K562 (cell line): ENCODE data around the gene MRPS35. TPM values are rescaled to one million over a fixed set of nuclear protein-coding genes. Genes with fewer than 3 reads are reported as not detected.

ENCODE experiments used
- CEBPG ChIP-seq, 3 experiments: fragments of 200-800 bp in 1 of 3; sonication (Bioruptor generic) in 1 of 3; sonication (generic) in 1 of 3; formaldehyde crosslinking in 1 of 3; IDR thresholded peaks in 2 of 3; conservative IDR thresholded peaks in 1 of 3; 2 replicates each; pipeline versions ENCODE4 v1.6.1 to v1.8.0; 2016 to 2022; ENCODE audit warnings: missing compliant biosample characterization in 2 of 3, missing genetic modification characterization in 2 of 3, mild to moderate bottlenecking in 1 of 3, missing genetic modification reagents in 1 of 3
- CHD7 ChIP-seq: fragments of 200-600 bp; sonication (generic); IDR thresholded peaks from one replicate; pipeline ENCODE4 v1.6.1; 2012; ENCODE audit warnings: mild to moderate bottlenecking, low read depth, low read length, inconsistent platforms
- CREBBP ChIP-seq: IDR thresholded peaks from one replicate; pipeline ENCODE4 v1.6.1; 2012; ENCODE audit warnings: low read depth, mild to moderate bottlenecking, control low read depth, inconsistent platforms, low read length
- CXXC5 ChIP-seq: fragments of 250-450 bp; sonication (Bioruptor Pico); IDR thresholded peaks from 2 replicates; pipeline ENCODE4 v1.8.0; 2022; ENCODE audit warnings: inconsistent platforms, mild to moderate bottlenecking, moderate library complexity
- E2F1 ChIP-seq: sonication (generic); formaldehyde crosslinking; IDR thresholded peaks from 2 replicates; pipeline ENCODE4 v1.8.1; 2023; ENCODE audit warnings: mild to moderate bottlenecking, missing genetic modification reagents, moderate library complexity
- FOXO4 ChIP-seq: fragments of 450-650 bp; formaldehyde crosslinking; IDR thresholded peaks from 2 replicates; pipeline ENCODE4 v1.4.0; 2020; ENCODE audit warnings: mild to moderate bottlenecking, moderate library complexity
- ILK ChIP-seq: fragments of 450-650 bp; IDR thresholded peaks from 2 replicates; pipeline ENCODE4 v1.6.1; 2016; ENCODE audit warnings: missing genetic modification characterization, low read depth, mild to moderate bottlenecking, missing compliant biosample characterization, moderate library complexity, borderline replicate concordance
- JUNB ChIP-seq: fragments of 450-650 bp; formaldehyde crosslinking; conservative IDR thresholded peaks from 2 replicates; pipeline ENCODE4 v1.4.0; 2020; ENCODE audit warnings: mild to moderate bottlenecking
- MYC ChIP-seq, 2 experiments: fragments of 250-450 bp in 1 of 2; sonication (Bioruptor Pico) in 1 of 2; IDR thresholded peaks; 2 replicates each; pipeline versions ENCODE4 v1.5.1 to v1.6.1; 2012 to 2021; ENCODE audit warnings: low read depth in 2 of 2, borderline replicate concordance in 1 of 2, improper control_type of control experiment in 1 of 2, low read length in 1 of 2, mild to moderate bottlenecking in 1 of 2, moderate library complexity in 1 of 2
- RUNX1 ChIP-seq: sonication (generic); IDR thresholded peaks from 2 replicates; pipeline ENCODE4 v1.6.1; 2016; ENCODE audit warnings: antibody characterized with exemption, low read depth
- TRIM24 ChIP-seq, 2 experiments: fragments of 450-650 bp; IDR thresholded peaks; 2 replicates each; pipeline ENCODE4 v1.6.1; 2016
- ZC3H11A ChIP-seq: IDR thresholded peaks from 2 replicates; pipeline ENCODE4 v1.6.1; 2012; ENCODE audit warnings: low read depth, low read length, improper control_type of control experiment
- ZNF311 ChIP-seq: fragments of 250-450 bp; sonication (Bioruptor Pico); IDR thresholded peaks from 2 replicates; pipeline ENCODE4 v1.4.0; 2020; ENCODE audit warnings: mild to moderate bottlenecking, moderate library complexity
- ZNF644 ChIP-seq: fragments of 200-800 bp; sonication (Bioruptor generic); IDR thresholded peaks from 2 replicates; pipeline ENCODE4 v1.6.1; 2016; ENCODE audit warnings: low read depth, missing genetic modification characterization, missing compliant biosample characterization
- polyA plus RNA-seq, 8 experiments: library from polyadenylated mRNA; depleted of rRNA in 4 of 8; stranded (reverse) in 5 of 8; unstranded in 3 of 8; fragments of >200 nt; fragmentation: Nextera tagmentation in 2 of 8; fragmentation: Illumina TruSeq in 1 of 8; extraction: Ambion mirVana in 2 of 8; extraction: Trizol in 1 of 8; gene quantifications; 2 replicates each; pipeline versions ENCODE4 v1.2.1 to v1.2.3, GENCODE V29; 2011 to 2014; ENCODE audit warnings: inconsistent platforms in 1 of 8, missing spikeins in 1 of 8
- total RNA-seq, 7 experiments: library from RNA; depleted of rRNA in 6 of 7; stranded (reverse); fragments of >200 nt in 6 of 7; fragmentation: Illumina TruSeq in 2 of 7; extraction: Trizol in 2 of 7; gene quantifications; 2 replicates each; pipeline versions ENCODE4 v1.2.1 to v1.2.3, GENCODE V29; 2011 to 2021; ENCODE audit warnings: low replicate concordance in 1 of 7

Gene MRPS35
- total and polyA plus RNA-seq, 9 of the 15 experiments (the other 6 are each of a cell fraction or from before 2014, with no cell fraction given), result 79.0 to 183 (median 114) TPM

GRCh38 chr12:27790179-27790578, 79.5 kb downstream of the MRPS35 start (continued):
- TF ChIP-seq CEBPG (CRISPR knock-in tag; IDR thresholded peaks at IDR 0.05) (peak; percentile 84), CEBPG (tag; conservative IDR thresholded peaks at IDR 0.05 in 1 of 2, IDR thresholded peaks at IDR 0.05 in 1 of 2) (peak; percentile 26 to 95; a peak in 2 of 4 replicates), CHD7 (no peak), FOXO4 (CRISPR knock-in tag) (no peak), ILK (no peak), ZNF644 (tag) (no peak), TRIM24 (IDR thresholded peaks at IDR 0.05) (peak; percentile 77 to 87; a peak in 3 of 4 replicates), CXXC5 (peak; percentile 17; the same call in 1 of the 2 replicates), RUNX1 (no peak), JUNB (CRISPR knock-in tag) (no peak), ZNF311 (CRISPR knock-in tag) (no peak), CREBBP (no peak), E2F1 (CRISPR knock-in tag) (no peak), MYC (IDR thresholded peaks at IDR 0.05; ENCODE audit: low read depth, low read length) (peak; percentile 54; the same call in 1 of the 2 replicates), MYC (CRISPR knock-in tag; IDR thresholded peaks at IDR 0.05; ENCODE audit: borderline replicate concordance, low read depth) (no peak), ZC3H11A (no peak)
